ENCODE results near the gene MSH5. TPM values are rescaled to one million over a fixed set of nuclear protein-coding genes. Genes with fewer than 3 reads are reported as not detected.

The MSH5 gene
- total and polyA plus RNA-seq, 2 of the 13 experiments (the other 11 are each of a cell fraction or from before 2014, with no cell fraction given): 10.2 to 38.7 TPM

- TF ChIP-seq ZFP37 (CRISPR knock-in tag; IDR thresholded peaks at IDR 0.05; ENCODE audit: borderline replicate concordance): peak; percentile 66
- TF ChIP-seq KMT2B (CRISPR knock-in tag; IDR thresholded peaks at IDR 0.05): no peak
- no peak for TF ChIP-seq ZBTB8A (CRISPR knock-in tag; IDR thresholded peaks at IDR 0.05; ENCODE audit: borderline replicate concordance, low read depth)
- no peak for TF ChIP-seq ZBTB4 (CRISPR knock-in tag; IDR thresholded peaks at IDR 0.05; ENCODE audit: borderline replicate concordance)
- no peak for TF ChIP-seq DBP (CRISPR knock-in tag; IDR thresholded peaks at IDR 0.05; ENCODE audit: not compliant biosample characterization)
- TF ChIP-seq ZNF772 (CRISPR knock-in tag; IDR thresholded peaks at IDR 0.05): no peak; the same call in 1 of the 2 replicates
- no peak for TF ChIP-seq PCBP1 (IDR thresholded peaks at IDR 0.05; ENCODE audit: borderline replicate concordance, low read depth, low read length)
- TF ChIP-seq ZMYM3 (CRISPR knock-in tag; IDR thresholded peaks at IDR 0.05): peak; percentile 31; the same call in 1 of the 2 replicates
- TF ChIP-seq HOMEZ (CRISPR knock-in tag; IDR thresholded peaks at IDR 0.05; ENCODE audit: low read depth): no peak
- TF ChIP-seq KDM5B (CRISPR knock-in tag; IDR thresholded peaks at IDR 0.05; ENCODE audit: borderline replicate concordance): no peak; the same call in 1 of the 2 replicates
- TF ChIP-seq ZBTB39 (CRISPR knock-in tag; IDR thresholded peaks at IDR 0.05): no peak
- TF ChIP-seq CERS6 (CRISPR knock-in tag; IDR thresholded peaks at IDR 0.05): no peak
- no peak; the same call in 1 of the 2 replicates for TF ChIP-seq ZNF280D (CRISPR knock-in tag; IDR thresholded peaks at IDR 0.05)
- TF ChIP-seq ZNF34 (CRISPR knock-in tag; IDR thresholded peaks at IDR 0.05; ENCODE audit: borderline replicate concordance): no peak
- no peak for TF ChIP-seq ZNF510 (CRISPR knock-in tag; IDR thresholded peaks at IDR 0.05; ENCODE audit: low read depth)
These were observed 2.4 kb upstream of the MSH5 start (continued) for GRCh38 chr6:31737315-31737990.

All from HepG2 (cell line).